K562 (cell line): Measurements from ENCODE around the gene ACSL5. TPM values are rescaled to one million over a fixed set of nuclear protein-coding genes. Genes with fewer than 3 reads are reported as not detected.

Source experiments
- ATAC-seq: fragments of 200-7000 bp; cut with Tn5 transposase; 3 replicates; pipeline ENCODE4 v1.9.1; 2020; ENCODE audit warnings: moderate library complexity
- BruUV-seq: library from RNA; stranded (reverse); fragments of 400-500 nt; replicated peaks from 2 replicates; lab custom pipeline; 2021; lab: Mats Ljungman, UMichigan
- CTCF ChIA-PET: fragments of 300-600 bp; formaldehyde crosslinking; extraction: SDS; loops from one replicate; lab custom pipeline; 2021; ENCODE audit warnings: low intra/inter-chr PET ratio; lab: Yijun Ruan, JAX
- POLR2A ChIA-PET: fragments of 300-600, 350-650 bp; sonication (Branson Sonifier 250); formaldehyde crosslinking; extraction: SDS; loops from one replicate; lab custom pipeline; 2021; ENCODE audit warnings: antibody characterized with exemption, inconsistent platforms; lab: Yijun Ruan, JAX
- DNase-seq, 4 experiments: peaks; one replicate each; pipeline versions ENCODE4 v3.0.0 to v3.0.0-alpha.2; 2011 to 2018; ENCODE audit warnings: low spot score in 3 of 4, mixed read lengths in 3 of 4; ENCODE audit errors: extremely low read depth in 1 of 4
- FAIRE-seq: peaks from 2 replicates; lab custom pipeline; 2011; peaks lifted over from hg19 to GRCh38; lab: Jason Lieb, UNC
- H2AFZ ChIP-seq: 2 replicates; pipeline ENCODE4 v1.6.0; 2011; ENCODE audit warnings: low read depth, low read length, control low read depth, inconsistent platforms
- H3K27ac ChIP-seq: fragments of 200-600 bp; 3 replicates; pipeline ENCODE4 v1.8.0; 2011; ENCODE audit warnings: low read depth, mild to moderate bottlenecking, control low read depth, inconsistent platforms, low read length, moderate library complexity, mixed read lengths; ENCODE audit errors: extremely low read depth
- H3K27me3 ChIP-seq, 2 experiments: fragments of 300-600 bp in 1 of 2; 2 replicates in 1 of 2; 3 replicates in 1 of 2; pipeline versions ENCODE4 v1.6.0 to v1.8.0; 2011; ENCODE audit warnings: inconsistent platforms in 2 of 2, low read length in 2 of 2, mild to moderate bottlenecking in 1 of 2, mixed read lengths in 1 of 2, moderate library complexity in 1 of 2; ENCODE audit not compliant: control insufficient read depth in 2 of 2, insufficient read depth in 2 of 2
- H3K36me3 ChIP-seq: fragments of 300-600 bp; 3 replicates; pipeline ENCODE4 v1.8.0; 2011; ENCODE audit warnings: mild to moderate bottlenecking, low read length, inconsistent platforms; ENCODE audit not compliant: control insufficient read depth, insufficient read depth
- H3K4me1 ChIP-seq, 2 experiments: fragments of 200-600 bp in 1 of 2; replicated peaks in 1 of 2; 2 replicates in 1 of 2; 3 replicates in 1 of 2; pipeline versions ENCODE4 v1.5.1 to v1.8.0; 2011; ENCODE audit warnings: inconsistent platforms in 2 of 2, low read length in 2 of 2, mild to moderate bottlenecking in 1 of 2, mixed read lengths in 1 of 2, moderate library complexity in 1 of 2; ENCODE audit not compliant: control insufficient read depth in 2 of 2, insufficient read depth in 2 of 2
- H3K4me2 ChIP-seq: 2 replicates; pipeline ENCODE4 v1.6.1; 2011; ENCODE audit warnings: low read length, control low read depth, inconsistent platforms, mixed read lengths; ENCODE audit not compliant: insufficient read depth
- H3K4me3 ChIP-seq: fragments of 200-600 bp; sonication (generic), shearing (Covaris generic); 2 replicates; pipeline ENCODE4 v1.5.1; 2016; ENCODE audit warnings: control low read depth, inconsistent platforms
- H3K79me2 ChIP-seq: fragments of 200-600 bp; 3 replicates; pipeline ENCODE4 v1.8.0; 2011; ENCODE audit warnings: low read length, inconsistent platforms; ENCODE audit not compliant: control insufficient read depth, insufficient read depth
- H3K9ac ChIP-seq, 2 experiments: 2 replicates each; pipeline versions ENCODE4 v1.6.0 to v1.6.1; 2011; ENCODE audit warnings: low read depth in 2 of 2, low read length in 2 of 2, control low read depth in 1 of 2, inconsistent platforms in 1 of 2, mild to moderate bottlenecking in 1 of 2, mixed read lengths in 1 of 2; ENCODE audit not compliant: insufficient read depth in 1 of 2
- H3K9me1 ChIP-seq: one replicate; pipeline ENCODE4 v1.6.0; 2011; ENCODE audit warnings: inconsistent platforms, mild to moderate bottlenecking, low read length, moderate library complexity; ENCODE audit not compliant: control insufficient read depth, insufficient read depth
- H3K9me3 ChIP-seq: replicated peaks from 2 replicates; pipeline ENCODE4 v1.5.1; 2011; ENCODE audit warnings: low read depth, low read length, inconsistent platforms; ENCODE audit not compliant: control insufficient read depth, insufficient read depth
- H4K20me1 ChIP-seq: replicated peaks from 2 replicates; pipeline ENCODE4 v1.6.1; 2011; ENCODE audit warnings: low read length, inconsistent platforms, mixed read lengths; ENCODE audit not compliant: control insufficient read depth, insufficient read depth
- CBFA2T3 ChIP-seq: fragments of 450-650 bp; IDR thresholded peaks from 2 replicates; pipeline ENCODE4 v1.6.1; 2017
- ESRRB ChIP-seq: fragments of 250-450 bp; sonication (Bioruptor Pico); IDR thresholded peaks from 2 replicates; pipeline ENCODE4 v1.5.0; 2020; ENCODE audit warnings: mild to moderate bottlenecking, moderate library complexity, borderline replicate concordance
- SOX6 ChIP-seq: fragments of 450-650 bp; IDR thresholded peaks from 2 replicates; pipeline ENCODE4 v1.6.1; 2014; ENCODE audit warnings: mild to moderate bottlenecking
- SREBF2 ChIP-seq: sonication (generic); formaldehyde crosslinking; IDR thresholded peaks from 2 replicates; pipeline ENCODE4 v1.4.0; 2020; ENCODE audit warnings: mild to moderate bottlenecking, missing genetic modification reagents
- XRCC4 ChIP-seq: IDR thresholded peaks from one replicate; pipeline ENCODE4 v1.6.1; 2011; ENCODE audit not compliant: insufficient read depth, insufficient read length; ENCODE audit errors: extremely low read depth
- ZNF134 ChIP-seq: fragments of 250-450 bp; sonication (Bioruptor Pico); conservative IDR thresholded peaks from 2 replicates; pipeline ENCODE4 v1.4.0; 2020
- ZNF232 ChIP-seq: sonication (generic); formaldehyde crosslinking; IDR thresholded peaks from 2 replicates; pipeline ENCODE4 v1.8.0; 2022; ENCODE audit warnings: mild to moderate bottlenecking, missing genetic modification reagents
- ZNF263 ChIP-seq: sonication (generic); formaldehyde crosslinking; IDR thresholded peaks from 2 replicates; pipeline ENCODE4 v1.8.0; 2022; ENCODE audit warnings: mild to moderate bottlenecking, missing genetic modification reagents, borderline replicate concordance
- WGBS: fragments of 100-300 bp; shearing (Covaris generic); methylation state at CpG from one replicate; pipeline ENCODE4 v1.1.6; 2016; ENCODE audit warnings: low coverage, mixed read lengths; ENCODE audit not compliant: insufficient coverage; ENCODE audit errors: missing lambda C conversion rate; 5-methylcytosine and 5-hydroxymethylcytosine counted together
- in situ Hi-C: fragments of 300-500 bp; cut with MboI; formaldehyde crosslinking; loops from 4 replicates; pipeline ENCODE4 v1.15.0; 2018; ENCODE audit warnings: inconsistent platforms, mixed read lengths
- intact Hi-C: fragments of 100-400 bp; cut with micrococcal nuclease; formaldehyde crosslinking; loops from 2 replicates; pipeline ENCODE4 v1.14.2; 2022
- polyA plus RNA-seq, 8 experiments: library from polyadenylated mRNA; depleted of rRNA in 4 of 8; stranded (reverse) in 5 of 8; unstranded in 3 of 8; fragments of >200 nt; fragmentation: Nextera tagmentation in 2 of 8; fragmentation: Illumina TruSeq in 1 of 8; extraction: Ambion mirVana in 2 of 8; extraction: Trizol in 1 of 8; gene quantifications; 2 replicates each; pipeline versions ENCODE4 v1.2.1 to v1.2.3, GENCODE V29; 2011 to 2014; ENCODE audit warnings: inconsistent platforms in 1 of 8, missing spikeins in 1 of 8
- total RNA-seq, 7 experiments: library from RNA; depleted of rRNA in 6 of 7; stranded (reverse); fragments of >200 nt in 6 of 7; fragmentation: Illumina TruSeq in 2 of 7; extraction: Trizol in 2 of 7; gene quantifications; 2 replicates each; pipeline versions ENCODE4 v1.2.1 to v1.2.3, GENCODE V29; 2011 to 2021; ENCODE audit warnings: low replicate concordance in 1 of 7
- TF ChIP-seq, protein P1 (sequence below): fragments of 450-650 bp; IDR thresholded peaks from 2 replicates; pipeline ENCODE4 v1.6.1; 2014; ENCODE audit warnings: low read depth, mild to moderate bottlenecking, moderate library complexity, borderline replicate concordance
- TF ChIP-seq, protein P2 (sequence below): fragments of 250-450 bp; sonication (Bioruptor Pico); IDR thresholded peaks from 2 replicates; pipeline ENCODE4 v1.4.0; 2020
- TF ChIP-seq, protein P3 (sequence below), 2 experiments: fragments of 250-450 bp in 1 of 2; fragments of 450-650 bp in 1 of 2; sonication (Bioruptor Pico) in 1 of 2; IDR thresholded peaks; 2 replicates each; pipeline versions ENCODE4 v1.6.1 to v1.8.0; 2016 to 2021; ENCODE audit warnings: mild to moderate bottlenecking in 2 of 2, moderate library complexity in 2 of 2, missing compliant biosample characterization in 1 of 2, missing genetic modification characterization in 1 of 2

ACSL5 gene
- total and polyA plus RNA-seq, 9 of the 15 experiments (the other 6 are each of a cell fraction or from before 2014, with no cell fraction given): 0.19 to 1.4 (median 0.55) TPM

DNA sequence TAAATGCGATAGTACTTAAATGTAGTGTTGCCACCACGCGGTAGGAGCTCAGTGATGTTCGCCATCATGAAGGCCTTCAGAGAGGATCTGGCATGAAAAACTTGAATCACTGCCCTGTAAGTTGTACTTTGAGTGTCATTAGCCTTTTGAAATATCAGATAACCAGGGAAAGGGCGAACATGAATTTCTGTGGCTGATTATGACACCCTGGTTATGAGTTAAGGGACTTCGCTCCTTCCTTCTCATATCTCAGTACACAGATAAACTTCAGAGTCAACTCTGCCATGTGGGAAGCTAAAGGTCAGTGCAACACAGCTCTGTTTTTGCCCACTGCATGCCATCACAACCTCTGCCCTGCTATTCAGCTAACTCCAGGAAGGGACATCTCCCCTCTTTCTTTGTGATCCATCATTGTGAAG, 8.9 kb upstream of the ACSL5 start:
- Histone ChIP-seq H3K9ac (no peak overlapping the region), H3K27me3 (peaks cover 0 to 16% of the 10 kb centered on the region in 2 experiments; a peak in 3 of 5 replicates), H3K27ac (no peak overlapping the region), H3K4me3 (no peak overlapping the region), H4K20me1 (no peaks in the 10 kb centered on the region), H2AFZ (no peak overlapping the region), H3K9me3 (no peaks in the 10 kb centered on the region), H3K9me1 (no peaks in the 10 kb centered on the region), H3K4me2 (no peak overlapping the region), H3K36me3 (no peaks in the 10 kb centered on the region), H3K4me1 (no peaks in the 10 kb centered on the region; a peak in 2 of 5 replicates), H3K79me2 (no peaks in the 10 kb centered on the region)
- no TSS peak for BruUV-seq
- POLR2A ChIA-PET: no interaction called here
- ATAC-seq: no peak
- no peak for FAIRE-seq
- DNase-seq: no peak
- CTCF ChIA-PET: no interaction called here
- no peak for TF ChIP-seq ESRRB (CRISPR knock-in tag)
- no peak for TF ChIP-seq SOX6
- TF ChIP-seq XRCC4: no peak
- TF ChIP-seq ZNF263 (CRISPR knock-in tag): no peak
- no peak for TF ChIP-seq ZNF232
- TF ChIP-seq ZNF134: no peak
- TF ChIP-seq, protein P1, sequence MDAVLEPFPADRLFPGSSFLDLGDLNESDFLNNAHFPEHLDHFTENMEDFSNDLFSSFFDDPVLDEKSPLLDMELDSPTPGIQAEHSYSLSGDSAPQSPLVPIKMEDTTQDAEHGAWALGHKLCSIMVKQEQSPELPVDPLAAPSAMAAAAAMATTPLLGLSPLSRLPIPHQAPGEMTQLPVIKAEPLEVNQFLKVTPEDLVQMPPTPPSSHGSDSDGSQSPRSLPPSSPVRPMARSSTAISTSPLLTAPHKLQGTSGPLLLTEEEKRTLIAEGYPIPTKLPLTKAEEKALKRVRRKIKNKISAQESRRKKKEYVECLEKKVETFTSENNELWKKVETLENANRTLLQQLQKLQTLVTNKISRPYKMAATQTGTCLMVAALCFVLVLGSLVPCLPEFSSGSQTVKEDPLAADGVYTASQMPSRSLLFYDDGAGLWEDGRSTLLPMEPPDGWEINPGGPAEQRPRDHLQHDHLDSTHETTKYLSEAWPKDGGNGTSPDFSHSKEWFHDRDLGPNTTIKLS: no peak
- no peak for TF ChIP-seq SREBF2 (CRISPR knock-in tag)
- 0 out of 2 replicates have a peak, but pooled peaks have one; percentile 19 for TF ChIP-seq CBFA2T3
- TF ChIP-seq, protein P2, sequence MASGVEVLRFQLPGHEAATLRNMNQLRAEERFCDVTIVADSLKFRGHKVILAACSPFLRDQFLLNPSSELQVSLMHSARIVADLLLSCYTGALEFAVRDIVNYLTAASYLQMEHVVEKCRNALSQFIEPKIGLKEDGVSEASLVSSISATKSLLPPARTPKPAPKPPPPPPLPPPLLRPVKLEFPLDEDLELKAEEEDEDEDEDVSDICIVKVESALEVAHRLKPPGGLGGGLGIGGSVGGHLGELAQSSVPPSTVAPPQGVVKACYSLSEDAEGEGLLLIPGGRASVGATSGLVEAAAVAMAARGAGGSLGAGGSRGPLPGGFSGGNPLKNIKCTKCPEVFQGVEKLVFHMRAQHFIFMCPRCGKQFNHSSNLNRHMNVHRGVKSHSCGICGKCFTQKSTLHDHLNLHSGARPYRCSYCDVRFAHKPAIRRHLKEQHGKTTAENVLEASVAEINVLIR (CRISPR knock-in tag): no peak
- TF ChIP-seq, protein P3, sequence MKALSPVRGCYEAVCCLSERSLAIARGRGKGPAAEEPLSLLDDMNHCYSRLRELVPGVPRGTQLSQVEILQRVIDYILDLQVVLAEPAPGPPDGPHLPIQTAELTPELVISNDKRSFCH (CRISPR knock-in tag; IDR thresholded peaks at IDR 0.05): no peak
- TF ChIP-seq, protein P3 (tag; IDR thresholded peaks at IDR 0.05): 0 out of 2 replicates have a peak, but pooled peaks have one; percentile 51
- intact Hi-C loops (no loop called here), in situ Hi-C loops (no loop called here)
- 38% methylated on average over 6 of the region's 6 CpGs for WGBS
